ENCODE measurements around the gene TMEM120A.

DNA sequence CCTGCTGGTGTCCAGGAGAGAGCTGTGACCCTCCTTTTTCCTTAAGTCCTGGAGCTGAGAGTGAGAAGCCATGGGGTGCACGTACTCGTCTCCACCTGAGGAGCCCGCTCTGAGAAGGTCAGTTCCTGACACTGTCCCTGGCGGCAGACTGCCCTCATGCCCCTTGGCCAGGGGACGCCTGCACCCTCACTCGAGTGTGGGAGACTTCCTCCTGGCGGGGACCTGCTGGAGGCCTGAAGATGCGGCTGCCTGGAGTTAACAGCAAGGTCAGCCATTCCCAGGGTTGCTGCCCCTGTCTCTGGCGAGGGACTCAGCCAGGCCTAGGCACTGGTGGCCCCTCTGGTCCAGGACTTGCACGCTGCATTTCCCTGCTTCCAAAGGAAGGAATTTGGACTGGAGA is 26.4 kb downstream of the TMEM120A start:
- TF ChIP-seq, protein P1, sequence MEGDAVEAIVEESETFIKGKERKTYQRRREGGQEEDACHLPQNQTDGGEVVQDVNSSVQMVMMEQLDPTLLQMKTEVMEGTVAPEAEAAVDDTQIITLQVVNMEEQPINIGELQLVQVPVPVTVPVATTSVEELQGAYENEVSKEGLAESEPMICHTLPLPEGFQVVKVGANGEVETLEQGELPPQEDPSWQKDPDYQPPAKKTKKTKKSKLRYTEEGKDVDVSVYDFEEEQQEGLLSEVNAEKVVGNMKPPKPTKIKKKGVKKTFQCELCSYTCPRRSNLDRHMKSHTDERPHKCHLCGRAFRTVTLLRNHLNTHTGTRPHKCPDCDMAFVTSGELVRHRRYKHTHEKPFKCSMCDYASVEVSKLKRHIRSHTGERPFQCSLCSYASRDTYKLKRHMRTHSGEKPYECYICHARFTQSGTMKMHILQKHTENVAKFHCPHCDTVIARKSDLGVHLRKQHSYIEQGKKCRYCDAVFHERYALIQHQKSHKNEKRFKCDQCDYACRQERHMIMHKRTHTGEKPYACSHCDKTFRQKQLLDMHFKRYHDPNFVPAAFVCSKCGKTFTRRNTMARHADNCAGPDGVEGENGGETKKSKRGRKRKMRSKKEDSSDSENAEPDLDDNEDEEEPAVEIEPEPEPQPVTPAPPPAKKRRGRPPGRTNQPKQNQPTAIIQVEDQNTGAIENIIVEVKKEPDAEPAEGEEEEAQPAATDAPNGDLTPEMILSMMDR (IDR thresholded peaks at IDR 0.05), result no peak
- no peak for TF ChIP-seq POLR2A (IDR thresholded peaks at IDR 0.05)
